Measurements from ENCODE around the gene PLPPR5.

DNA sequence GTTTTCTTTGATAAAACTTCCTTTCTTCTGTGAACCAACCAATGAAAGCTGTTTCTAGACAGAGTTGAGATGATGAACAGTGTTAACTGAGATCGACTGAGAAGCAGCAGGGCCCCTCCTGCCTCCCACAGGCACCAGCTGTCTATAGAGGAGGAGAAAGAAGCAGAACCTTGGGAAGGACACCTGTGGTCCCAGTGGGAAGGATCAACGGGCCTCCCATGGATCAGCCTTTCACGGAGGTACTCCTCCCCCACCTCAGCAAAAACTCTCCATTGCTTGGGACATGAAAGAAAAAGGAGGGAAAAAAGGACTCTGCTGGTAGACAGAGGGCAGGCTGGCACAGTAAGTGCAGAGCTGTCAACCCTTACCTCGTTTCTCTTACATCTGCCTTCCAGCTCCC lies 40.5 kb downstream of the PLPPR5 start:
- no peak for TF ChIP-seq CTCF (IDR thresholded peaks at IDR 0.05; ENCODE audit: poor library complexity)
- no peak for TF ChIP-seq EZH2phosphoT487 (IDR thresholded peaks at IDR 0.05; ENCODE audit: low read depth, severe bottlenecking, unreplicated experiment)
- no peak for TF ChIP-seq EZH2 (IDR thresholded peaks at IDR 0.05; ENCODE audit: borderline replicate concordance)
